ENCODE data around the gene TREX2.

DNA sequence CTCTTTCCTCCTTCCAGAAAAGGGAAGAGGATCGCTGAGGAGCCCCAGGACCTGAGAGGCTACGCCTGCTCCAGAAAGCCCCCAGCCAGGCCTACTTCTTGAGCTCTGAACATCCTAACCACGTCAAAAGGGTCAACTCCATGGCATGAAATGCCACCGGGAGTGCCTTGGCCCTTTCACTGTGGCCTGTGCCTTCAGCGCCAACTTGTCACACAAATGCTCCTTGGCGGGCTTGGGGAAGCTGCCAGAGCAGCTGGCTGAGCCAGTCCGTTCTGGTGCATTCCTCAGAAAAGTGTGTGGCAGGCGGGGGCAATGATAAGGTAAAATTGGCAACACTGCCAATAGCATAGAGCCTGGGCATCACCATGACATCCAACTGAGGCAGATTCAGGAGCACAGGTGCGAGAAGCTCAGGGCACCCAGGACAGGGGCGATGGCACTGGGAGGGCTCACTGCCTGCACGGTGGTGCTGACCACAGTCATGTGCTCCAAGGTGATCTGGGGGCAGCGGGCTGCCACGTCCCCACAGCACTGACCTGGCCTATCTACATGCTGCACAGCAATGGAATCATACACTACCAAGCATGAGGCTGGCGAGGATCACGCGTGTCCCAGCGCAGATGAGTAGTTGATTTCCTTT is 12.1 kb upstream of the TREX2 start:
- TF ChIP-seq, protein P1, sequence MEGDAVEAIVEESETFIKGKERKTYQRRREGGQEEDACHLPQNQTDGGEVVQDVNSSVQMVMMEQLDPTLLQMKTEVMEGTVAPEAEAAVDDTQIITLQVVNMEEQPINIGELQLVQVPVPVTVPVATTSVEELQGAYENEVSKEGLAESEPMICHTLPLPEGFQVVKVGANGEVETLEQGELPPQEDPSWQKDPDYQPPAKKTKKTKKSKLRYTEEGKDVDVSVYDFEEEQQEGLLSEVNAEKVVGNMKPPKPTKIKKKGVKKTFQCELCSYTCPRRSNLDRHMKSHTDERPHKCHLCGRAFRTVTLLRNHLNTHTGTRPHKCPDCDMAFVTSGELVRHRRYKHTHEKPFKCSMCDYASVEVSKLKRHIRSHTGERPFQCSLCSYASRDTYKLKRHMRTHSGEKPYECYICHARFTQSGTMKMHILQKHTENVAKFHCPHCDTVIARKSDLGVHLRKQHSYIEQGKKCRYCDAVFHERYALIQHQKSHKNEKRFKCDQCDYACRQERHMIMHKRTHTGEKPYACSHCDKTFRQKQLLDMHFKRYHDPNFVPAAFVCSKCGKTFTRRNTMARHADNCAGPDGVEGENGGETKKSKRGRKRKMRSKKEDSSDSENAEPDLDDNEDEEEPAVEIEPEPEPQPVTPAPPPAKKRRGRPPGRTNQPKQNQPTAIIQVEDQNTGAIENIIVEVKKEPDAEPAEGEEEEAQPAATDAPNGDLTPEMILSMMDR (conservative IDR thresholded peaks at IDR 0.05; ENCODE audit: low read length) = no peak
- no peak for TF ChIP-seq EZH2phosphoT487 (IDR thresholded peaks at IDR 0.05; ENCODE audit: borderline replicate concordance, low read depth, low read length)

All from OCI-LY7 (cell line).